GM18909 (cell line): ENCODE data around the gene CEP112.

Experiments
- ATAC-seq: cut with Tn5 transposase; IDR thresholded peaks from one replicate; pipeline ENCODE4 v1.9.1; 2021; ENCODE audit warnings: mild to moderate bottlenecking; ENCODE audit not compliant: unreplicated experiment, poor library complexity

CEP112 gene

GRCh38 chr17:65900216-65900615, 291.7 kb downstream of the CEP112 start:
- ATAC-seq, result no peak

GRCh38 chr17:65898651-65899050, 293.3 kb downstream of the CEP112 start:
- no peak for ATAC-seq

GRCh38 chr17:65896889-65897288, 295.0 kb downstream of the CEP112 start:
- ATAC-seq, result no peak

- ATAC-seq, result no peak
Observed at GRCh38 chr17:65895969-65896368, 296.0 kb downstream of the CEP112 start.

- no peak for ATAC-seq
Observed at GRCh38 chr17:65893692-65894279, 298.1 kb downstream of the CEP112 start.

GRCh38 chr17:65892912-65893377, 299.0 kb downstream of the CEP112 start:
- ATAC-seq, result no peak

GRCh38 chr17:65891231-65891735, 300.6 kb downstream of the CEP112 start:
- ATAC-seq, result no peak

- ATAC-seq, result no peak
Observed at GRCh38 chr17:65888649-65889048, 303.3 kb downstream of the CEP112 start.

GRCh38 chr17:65886315-65887245, 305.4 kb downstream of the CEP112 start:
- no peak for ATAC-seq

GRCh38 chr17:65885541-65886312, 306.2 kb downstream of the CEP112 start:
- no peak for ATAC-seq

GRCh38 chr17:65876985-65877384, 314.9 kb downstream of the CEP112 start:
- no peak for ATAC-seq

- no peak for ATAC-seq
Observed at GRCh38 chr17:65868881-65869280, 323.1 kb downstream of the CEP112 start.

- no peak for ATAC-seq
Observed at GRCh38 chr17:65867014-65867413, 324.9 kb downstream of the CEP112 start.

- no peak for ATAC-seq
Observed at GRCh38 chr17:65865715-65866425, 326.1 kb downstream of the CEP112 start.

- no peak for ATAC-seq
Observed at GRCh38 chr17:65864394-65864793, 327.5 kb downstream of the CEP112 start.

- no peak for ATAC-seq
Observed at GRCh38 chr17:65857718-65858117, 334.2 kb downstream of the CEP112 start.

GRCh38 chr17:65856865-65857264, 335.1 kb downstream of the CEP112 start:
- ATAC-seq, result no peak

GRCh38 chr17:65855675-65856074, 336.3 kb downstream of the CEP112 start:
- ATAC-seq, result no peak

- ATAC-seq, result no peak
Observed at GRCh38 chr17:65855245-65855644, 336.7 kb downstream of the CEP112 start.

- ATAC-seq, result no peak
Observed at GRCh38 chr17:65853816-65854215, 338.1 kb downstream of the CEP112 start.
